ENCODE data around the gene TSPAN4.

TSPAN4 gene

GRCh38 chr11:800473-800872, 42.2 kb upstream of the TSPAN4 start:
- H3K36me3 ChIP-seq: no peaks in the 10 kb centered on the region
- DNase-seq: no peak
- no peak overlapping the region for H3K4me3 ChIP-seq (ENCODE audit: low read depth, low read length)
- H3K27me3 ChIP-seq: no peaks in the 10 kb centered on the region
- peaks cover 9% of the 10 kb centered on the region; the same call in 1 of the 2 replicates for H3K4me1 ChIP-seq
- no peak for TF ChIP-seq CTCF (IDR thresholded peaks at IDR 0.05; ENCODE audit: low read depth, low read length)
- no peaks in the 10 kb centered on the region for H3K9me3 ChIP-seq

GRCh38 chr11:801097-801780, 41.4 kb upstream of the TSPAN4 start:
- H3K4me1 ChIP-seq: peaks cover 9% of the 10 kb centered on the region; the same call in 1 of the 2 replicates
- H3K4me3 ChIP-seq (ENCODE audit: low read depth, low read length): no peak overlapping the region
- DNase-seq: no peak
- H3K36me3 ChIP-seq: no peaks in the 10 kb centered on the region
- no peak for TF ChIP-seq CTCF (IDR thresholded peaks at IDR 0.05; ENCODE audit: low read depth, low read length)
- H3K27me3 ChIP-seq: no peaks in the 10 kb centered on the region
- H3K9me3 ChIP-seq: no peaks in the 10 kb centered on the region

- no peaks in the 10 kb centered on the region for H3K27me3 ChIP-seq
- H3K4me3 ChIP-seq (ENCODE audit: low read depth, low read length): no peak overlapping the region
- H3K4me1 ChIP-seq: peaks cover 4% of the 10 kb centered on the region; the same call in 1 of the 2 replicates
- TF ChIP-seq CTCF (IDR thresholded peaks at IDR 0.05; ENCODE audit: low read depth, low read length): no peak
- no peak for DNase-seq
- no peaks in the 10 kb centered on the region for H3K9me3 ChIP-seq
- no peaks in the 10 kb centered on the region for H3K36me3 ChIP-seq
These were observed 40.5 kb upstream of the TSPAN4 start for GRCh38 chr11:802018-802617.

- H3K4me3 ChIP-seq (ENCODE audit: low read depth, low read length): no peak overlapping the region
- no peak for DNase-seq
- no peaks in the 10 kb centered on the region for H3K9me3 ChIP-seq
- H3K4me1 ChIP-seq: peaks cover 4% of the 10 kb centered on the region; the same call in 1 of the 2 replicates
- no peak for TF ChIP-seq CTCF (IDR thresholded peaks at IDR 0.05; ENCODE audit: low read depth, low read length)
- H3K27me3 ChIP-seq: no peaks in the 10 kb centered on the region
- no peaks in the 10 kb centered on the region for H3K36me3 ChIP-seq
These were observed 39.8 kb upstream of the TSPAN4 start for GRCh38 chr11:802693-803466.

GRCh38 chr11:803467-803742, 39.2 kb upstream of the TSPAN4 start:
- no peaks in the 10 kb centered on the region for H3K36me3 ChIP-seq
- no peaks in the 10 kb centered on the region for H3K9me3 ChIP-seq
- DNase-seq: no peak
- H3K27me3 ChIP-seq: no peaks in the 10 kb centered on the region
- no peak overlapping the region for H3K4me3 ChIP-seq (ENCODE audit: low read depth, low read length)
- no peak for TF ChIP-seq CTCF (IDR thresholded peaks at IDR 0.05; ENCODE audit: low read depth, low read length)
- peaks cover 4% of the 10 kb centered on the region; the same call in 1 of the 2 replicates for H3K4me1 ChIP-seq

Measured in BE2C (cell line).